ENCODE data around the gene CACNA1C.

- TF ChIP-seq POLR2AphosphoS5 (IDR thresholded peaks at IDR 0.05; ENCODE audit: low read depth, low read length), result no peak
- no peak for TF ChIP-seq POLR2A (IDR thresholded peaks at IDR 0.05; ENCODE audit: low read depth, low read length)
- no peak for TF ChIP-seq TAF1 (IDR thresholded peaks at IDR 0.05; ENCODE audit: low read depth, low read length)
These were observed 267.1 kb downstream of the CACNA1C start for GRCh38 chr12:2319737-2320506.

Measured in GM12891 (cell line).